GM21381 (cell line): ENCODE results near the gene VPS37B.

Experiments
- ATAC-seq: cut with Tn5 transposase; IDR thresholded peaks from one replicate; pipeline ENCODE4 v1.9.1; 2021; ENCODE audit warnings: mild to moderate bottlenecking, moderate library complexity; ENCODE audit not compliant: unreplicated experiment

VPS37B gene

DNA sequence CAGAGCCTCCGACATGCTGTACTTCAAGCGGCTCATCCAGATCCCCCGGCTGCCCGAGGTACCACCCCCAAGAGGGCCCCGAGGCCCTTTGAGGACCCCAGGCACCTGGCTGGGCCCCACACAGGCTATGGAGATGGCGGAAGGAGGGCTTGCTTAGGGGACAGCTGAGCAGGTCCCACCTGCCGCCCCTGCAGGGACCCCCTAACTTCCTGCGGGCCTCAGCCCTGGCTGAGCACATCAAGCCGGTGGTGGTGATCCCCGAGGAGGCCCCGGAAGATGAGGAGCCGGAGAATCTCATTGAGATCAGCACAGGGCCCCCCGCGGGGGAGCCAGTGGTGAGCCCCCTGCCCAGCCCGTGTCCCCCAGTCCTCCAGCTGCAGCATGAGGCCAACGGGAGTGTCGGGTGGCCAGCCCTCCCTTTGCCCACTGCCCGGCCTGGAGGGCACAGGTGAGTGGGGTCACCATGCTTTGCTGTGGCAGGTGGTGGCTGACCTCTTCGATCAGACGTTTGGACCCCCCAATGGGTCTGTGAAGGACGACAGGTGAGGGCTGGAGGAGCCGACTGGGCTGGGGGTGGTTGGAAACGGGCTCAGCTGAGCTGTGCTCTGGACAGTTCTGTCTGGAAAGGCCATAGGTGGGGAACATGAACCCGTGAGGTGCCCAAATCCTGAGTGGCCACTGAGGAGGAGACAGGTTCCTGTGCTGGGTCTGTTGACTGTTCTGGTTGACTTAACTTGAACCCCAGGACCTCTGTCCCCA lies 40.7 kb downstream of the VPS37B start:
- ATAC-seq, result no peak

DNA sequence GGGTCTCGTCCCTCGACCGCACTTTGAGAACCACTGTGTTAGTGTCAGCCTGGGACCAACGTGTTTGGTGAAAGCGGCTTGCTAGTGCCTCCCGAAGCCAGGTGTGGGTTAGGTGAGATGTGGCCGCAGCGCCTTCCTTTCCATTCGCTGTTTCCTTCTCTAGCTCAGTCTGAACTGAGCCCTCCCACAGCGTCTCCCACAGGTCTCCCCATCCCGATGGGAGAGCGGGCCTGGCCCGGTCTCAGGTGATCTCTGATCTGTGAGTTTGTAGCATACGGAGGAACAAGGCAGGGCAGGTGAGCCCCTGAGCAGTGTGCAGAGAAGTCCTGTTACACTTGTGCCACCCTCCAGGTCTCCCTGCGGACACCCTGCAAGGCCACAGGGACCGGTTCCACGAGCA lies 41.4 kb downstream of the VPS37B start:
- no peak for ATAC-seq

DNA sequence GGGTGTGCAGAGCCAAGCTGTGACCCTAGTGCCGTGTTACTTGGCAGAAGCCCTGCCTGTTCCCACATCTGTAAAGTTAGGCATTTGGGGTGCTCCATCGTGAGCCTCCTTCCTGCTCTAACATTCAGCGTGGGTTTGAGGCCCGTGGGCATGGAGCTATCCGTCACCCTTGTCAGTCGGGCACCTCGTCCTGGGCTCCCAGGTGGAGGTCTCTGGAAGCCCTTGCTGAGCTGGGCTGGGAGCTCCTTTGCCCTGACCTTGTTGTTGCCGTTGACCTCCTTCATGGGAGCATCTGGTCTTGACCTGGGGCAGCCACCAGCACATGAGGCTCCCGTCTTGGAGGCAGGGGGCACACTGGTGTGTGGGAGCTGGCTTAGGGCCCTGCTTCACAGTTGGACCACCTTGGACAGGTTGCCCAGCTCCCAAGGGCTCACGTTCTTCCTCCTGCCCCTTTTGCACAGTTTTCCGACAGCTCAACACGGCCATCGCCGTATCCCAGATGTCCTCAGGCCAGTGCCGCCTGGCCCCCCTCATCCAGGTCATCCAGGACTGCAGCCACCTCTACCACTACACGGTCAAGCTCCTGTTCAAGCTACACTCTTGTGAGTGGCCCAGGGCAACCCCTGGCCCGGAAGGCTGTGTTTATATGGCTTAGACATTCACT lies 42.2 kb downstream of the VPS37B start:
- ATAC-seq, result no peak

DNA sequence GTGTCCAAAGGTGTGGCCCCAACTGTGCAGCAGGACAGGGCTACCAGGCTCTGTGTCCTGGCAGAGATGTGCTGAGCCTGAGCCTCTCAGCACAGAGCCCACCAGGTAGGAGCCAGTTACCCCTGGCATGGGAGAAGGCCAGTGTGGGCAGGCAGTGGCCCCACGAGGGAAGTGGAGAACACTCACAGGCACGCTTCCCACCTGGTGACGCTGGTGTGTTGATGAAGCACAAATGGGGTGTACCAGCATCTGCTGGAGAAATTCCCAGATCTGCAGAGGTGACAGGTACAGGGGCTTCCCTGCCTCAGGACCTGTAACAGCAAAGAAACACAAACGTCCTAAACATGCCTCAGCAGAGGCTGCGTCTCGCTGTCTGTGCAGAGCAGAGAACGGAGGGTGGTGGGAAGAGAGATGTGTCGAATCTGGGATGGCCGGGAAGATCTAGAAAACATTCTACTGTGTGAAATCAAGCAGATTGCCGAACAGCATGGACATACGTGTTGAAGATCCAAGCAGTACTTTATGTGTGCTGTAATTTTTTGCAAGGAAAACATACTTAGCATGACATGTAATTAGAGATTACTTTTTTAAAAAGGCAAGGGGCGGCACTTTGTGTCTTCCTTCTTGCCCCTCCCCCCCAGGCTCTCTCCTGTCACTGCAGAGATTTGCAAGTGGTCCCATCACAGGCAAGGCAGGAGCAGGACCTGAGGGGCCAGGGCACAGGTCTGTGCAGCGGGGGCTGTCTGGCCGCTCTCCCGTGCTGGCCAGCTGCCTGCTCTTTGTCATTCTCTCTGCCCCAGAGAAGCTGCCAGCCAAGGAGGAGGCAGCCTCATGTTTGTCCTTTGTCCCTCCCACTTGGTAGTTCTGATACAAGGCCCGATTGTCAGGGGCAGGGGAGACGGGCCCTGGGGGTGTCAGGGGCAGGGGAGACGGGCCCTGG lies 43.3 kb downstream of the VPS37B start:
- no peak for ATAC-seq

DNA sequence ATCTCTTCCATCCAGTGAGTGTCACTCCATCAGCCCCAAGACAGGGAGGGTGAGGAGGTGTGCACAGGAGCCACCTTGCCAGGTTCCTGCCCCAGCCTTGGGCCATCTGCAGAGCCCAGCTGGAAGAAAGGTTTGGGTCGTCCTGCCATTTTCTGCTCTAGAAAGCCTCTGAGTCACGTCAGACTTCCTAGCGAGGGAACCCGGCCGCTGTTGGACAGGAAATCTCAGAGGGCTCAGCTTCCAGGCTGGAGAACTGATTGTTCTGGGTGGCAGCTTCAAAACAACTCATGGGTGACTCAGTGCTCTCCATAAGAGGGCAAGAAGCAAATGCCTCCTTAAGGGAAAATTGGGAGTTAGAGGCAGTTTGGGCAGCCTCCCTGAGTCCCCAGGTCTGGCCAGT lies 44.1 kb downstream of the VPS37B start:
- no peak for ATAC-seq

DNA sequence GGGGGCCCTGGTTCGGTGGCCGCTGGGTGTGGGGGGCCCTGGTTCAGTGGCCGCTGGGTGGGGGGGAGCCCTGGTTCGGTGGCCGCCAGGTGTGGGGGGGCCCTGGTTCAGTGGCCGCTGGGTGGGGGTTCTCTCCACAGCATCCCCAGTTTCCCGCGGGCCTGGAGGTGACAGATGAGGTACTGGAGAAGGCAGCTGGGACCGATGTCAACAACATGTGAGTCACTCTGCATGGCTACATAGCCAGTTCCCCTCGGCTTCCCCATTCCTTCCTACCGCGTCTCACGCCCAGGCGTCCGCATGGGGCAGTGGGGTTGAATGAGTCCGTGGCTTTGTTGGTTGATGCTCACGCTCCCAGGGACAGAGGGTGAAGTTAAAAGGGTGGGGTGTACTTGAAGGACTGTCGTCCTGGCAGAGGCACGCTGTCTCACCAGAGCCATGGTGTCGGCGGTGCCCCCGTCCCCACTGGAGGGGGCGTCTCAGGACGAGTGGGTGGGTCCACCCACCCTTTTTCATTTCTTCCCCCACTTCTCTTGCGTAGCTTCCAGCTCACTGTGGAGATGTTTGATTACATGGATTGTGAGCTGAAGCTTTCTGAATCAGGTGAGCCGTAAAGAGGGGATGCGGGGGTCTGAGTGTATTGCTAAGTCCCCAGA lies 45.1 kb downstream of the VPS37B start:
- no peak for ATAC-seq

DNA sequence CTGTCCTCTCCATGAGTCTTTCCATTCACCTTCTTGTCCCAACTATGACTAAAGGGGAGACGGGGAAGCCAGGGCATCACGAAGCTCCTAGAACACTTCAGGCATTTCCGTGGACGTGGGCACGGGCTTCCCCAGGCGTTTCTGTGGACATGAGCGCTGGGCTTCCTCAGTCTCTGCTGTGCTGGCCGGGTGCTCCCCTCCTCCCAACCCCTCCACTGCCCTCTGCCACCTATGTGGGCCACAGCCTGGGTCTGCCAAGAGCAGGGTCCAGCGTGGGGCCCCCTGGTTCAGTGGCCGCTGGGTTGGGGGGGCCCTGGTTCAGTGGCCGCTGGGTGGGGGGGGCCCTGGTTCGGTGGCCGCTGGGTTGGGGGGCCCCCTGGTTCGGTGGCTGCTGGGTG lies 45.9 kb downstream of the VPS37B start:
- no peak for ATAC-seq

DNA sequence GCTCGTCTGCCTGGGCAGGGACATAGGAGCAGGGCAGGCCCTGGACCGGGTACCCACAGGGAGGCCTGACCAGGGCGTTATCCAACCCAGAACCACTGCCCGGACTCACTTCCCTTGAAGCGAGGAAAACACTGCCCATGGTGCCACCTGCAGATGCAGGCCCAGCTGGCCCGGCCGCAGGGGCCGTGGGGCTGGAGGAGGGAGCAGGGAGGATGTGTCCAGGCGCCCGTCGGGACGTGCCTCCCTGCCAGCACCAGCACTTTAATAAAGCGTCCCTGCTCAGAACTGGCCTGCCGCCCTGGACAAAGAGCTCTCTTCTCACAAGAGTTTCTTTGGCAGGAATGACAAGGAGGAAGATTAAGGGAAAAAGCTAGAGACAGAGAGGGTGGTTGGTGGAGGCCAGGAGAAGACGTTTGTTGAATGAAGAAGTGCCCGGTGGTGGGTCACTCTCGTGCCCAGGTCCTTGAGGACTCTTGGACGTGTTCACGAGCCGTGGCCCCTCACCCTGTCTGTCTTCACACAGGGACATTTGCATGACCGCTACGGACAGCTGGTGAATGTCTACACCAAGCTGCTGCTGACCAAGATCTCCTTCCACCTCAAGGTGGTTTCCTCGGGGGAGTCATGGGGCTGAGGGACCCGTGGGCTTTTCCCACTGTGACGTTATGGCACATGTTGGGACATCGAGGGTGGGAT lies 46.4 kb downstream of the VPS37B start:
- ATAC-seq, result no peak

DNA sequence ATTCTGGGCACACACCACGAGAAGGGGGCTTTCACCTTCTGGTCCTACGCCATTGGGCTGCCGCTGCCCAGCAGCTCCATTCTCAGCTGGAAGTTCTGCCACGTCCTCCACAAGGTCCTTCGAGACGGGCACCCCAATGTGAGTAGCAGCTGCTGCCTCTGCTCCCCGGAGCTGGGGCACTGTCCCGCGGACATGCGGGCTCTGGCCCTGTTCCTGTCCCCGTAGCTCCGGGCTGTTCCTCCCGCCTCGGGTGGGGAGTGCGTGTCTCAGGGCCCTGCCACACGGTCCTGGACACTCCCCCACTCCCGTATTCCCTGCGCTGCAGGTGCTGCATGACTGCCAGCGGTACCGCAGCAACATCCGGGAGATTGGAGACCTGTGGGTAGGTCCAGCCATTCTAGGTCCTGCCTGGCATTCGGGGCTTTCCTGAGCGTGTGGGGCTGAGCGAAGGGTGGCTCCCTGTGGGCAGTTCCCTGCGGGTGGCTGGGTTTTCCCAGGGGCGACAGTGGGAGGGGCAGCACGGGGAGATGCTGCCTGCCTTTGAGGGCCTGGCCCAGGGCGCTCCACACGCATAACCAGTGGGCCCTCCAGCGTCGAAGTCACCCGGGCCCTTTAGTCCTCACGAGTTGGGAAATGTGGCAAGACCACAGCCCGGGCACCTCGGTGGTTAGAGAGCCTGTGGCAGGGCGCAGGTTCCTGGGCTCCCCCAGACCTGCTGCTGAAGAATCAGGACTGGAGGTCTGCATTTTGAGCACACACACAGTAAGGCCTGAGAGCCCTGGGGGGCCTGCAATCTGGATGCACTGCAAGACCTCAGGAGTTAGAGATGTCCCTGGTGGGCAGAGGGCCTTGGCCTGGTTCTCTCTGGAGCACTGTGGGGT lies 47.2 kb downstream of the VPS37B start:
- no peak for ATAC-seq

DNA sequence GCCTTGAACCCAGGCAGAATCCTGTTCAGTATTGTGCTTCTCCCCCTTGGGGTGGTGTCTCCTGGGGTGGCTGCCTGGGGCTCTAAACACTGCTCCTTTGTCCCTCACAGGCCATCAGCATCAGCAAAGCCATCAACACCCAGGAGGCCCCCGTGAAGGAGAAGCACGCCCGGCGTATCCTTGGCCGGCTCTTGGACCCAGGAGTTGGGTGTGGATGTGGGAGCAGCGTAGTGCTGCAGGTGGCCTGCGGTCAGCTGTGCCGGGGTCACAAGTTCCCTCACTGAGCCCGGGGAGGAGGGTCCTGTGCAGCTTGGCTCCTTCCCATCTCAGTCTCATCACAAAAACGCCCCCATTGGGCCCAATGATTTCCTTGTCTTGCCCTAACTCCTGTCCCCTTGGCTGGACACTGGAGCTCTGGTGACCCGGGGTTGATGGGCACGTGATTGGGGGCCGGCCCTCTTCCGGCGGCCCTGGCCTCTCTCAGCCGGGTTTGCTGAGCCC lies 48.0 kb downstream of the VPS37B start:
- no peak for ATAC-seq

DNA sequence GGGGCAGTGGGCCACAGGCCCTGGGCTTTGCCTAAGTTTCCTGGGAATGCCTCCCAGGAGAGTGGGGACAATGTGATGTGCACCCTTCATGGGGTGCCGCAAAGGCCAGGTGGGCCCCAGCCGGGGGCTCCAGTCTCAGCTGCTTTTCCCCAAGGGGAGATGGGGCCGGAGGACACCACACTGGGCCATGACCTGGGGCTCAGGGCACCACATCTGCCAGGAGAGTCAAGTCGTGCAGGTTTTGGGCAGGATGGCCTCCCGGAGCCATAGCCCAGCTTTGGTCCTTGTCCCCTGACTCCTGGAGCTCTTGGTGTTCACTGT lies 48.4 kb downstream of the VPS37B start:
- ATAC-seq, result no peak

DNA sequence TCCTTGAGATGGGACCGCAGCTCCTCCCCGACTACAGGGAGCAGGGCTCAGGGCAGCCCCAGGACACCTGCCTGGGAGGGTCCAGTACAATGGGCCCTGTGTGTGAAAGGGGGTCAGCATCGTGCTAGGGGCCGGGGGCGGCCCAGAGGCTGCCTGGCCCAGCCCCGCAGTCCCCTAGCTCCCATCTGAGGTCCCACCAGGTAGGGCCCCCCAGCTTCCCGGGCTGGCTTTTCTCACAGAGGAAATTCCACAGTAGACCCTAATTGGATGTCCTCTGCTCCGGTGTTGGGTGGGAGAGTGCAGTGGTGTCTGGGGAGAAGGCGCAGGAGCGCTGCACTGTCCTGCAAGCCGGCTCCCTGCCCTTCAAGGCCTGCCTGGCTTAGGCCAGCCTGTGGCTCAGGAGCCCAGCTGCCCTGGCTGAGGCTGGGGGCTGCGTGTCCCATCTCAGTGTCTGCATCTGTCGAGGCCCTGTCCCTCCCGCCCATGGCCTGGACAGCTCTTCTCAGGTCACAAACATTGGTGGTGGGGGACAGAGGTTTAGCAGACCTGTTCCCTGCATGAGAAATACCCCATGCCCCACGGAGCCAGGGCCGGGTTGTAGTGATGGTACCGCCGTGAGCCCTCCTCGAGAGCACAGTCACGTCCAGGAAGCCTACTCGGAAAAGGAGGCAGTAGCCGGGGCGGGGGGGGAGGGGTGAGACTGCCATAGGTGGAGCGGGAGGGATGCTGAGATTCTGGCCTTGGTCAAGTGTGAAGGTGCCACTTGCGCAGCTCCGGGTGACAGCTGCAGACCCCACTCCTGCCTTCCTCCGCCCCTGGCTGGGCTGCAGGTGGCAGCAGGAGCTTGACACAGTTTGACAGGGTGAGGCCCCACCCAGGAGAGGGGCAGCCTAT lies 49.1 kb downstream of the VPS37B start:
- no peak for ATAC-seq

DNA sequence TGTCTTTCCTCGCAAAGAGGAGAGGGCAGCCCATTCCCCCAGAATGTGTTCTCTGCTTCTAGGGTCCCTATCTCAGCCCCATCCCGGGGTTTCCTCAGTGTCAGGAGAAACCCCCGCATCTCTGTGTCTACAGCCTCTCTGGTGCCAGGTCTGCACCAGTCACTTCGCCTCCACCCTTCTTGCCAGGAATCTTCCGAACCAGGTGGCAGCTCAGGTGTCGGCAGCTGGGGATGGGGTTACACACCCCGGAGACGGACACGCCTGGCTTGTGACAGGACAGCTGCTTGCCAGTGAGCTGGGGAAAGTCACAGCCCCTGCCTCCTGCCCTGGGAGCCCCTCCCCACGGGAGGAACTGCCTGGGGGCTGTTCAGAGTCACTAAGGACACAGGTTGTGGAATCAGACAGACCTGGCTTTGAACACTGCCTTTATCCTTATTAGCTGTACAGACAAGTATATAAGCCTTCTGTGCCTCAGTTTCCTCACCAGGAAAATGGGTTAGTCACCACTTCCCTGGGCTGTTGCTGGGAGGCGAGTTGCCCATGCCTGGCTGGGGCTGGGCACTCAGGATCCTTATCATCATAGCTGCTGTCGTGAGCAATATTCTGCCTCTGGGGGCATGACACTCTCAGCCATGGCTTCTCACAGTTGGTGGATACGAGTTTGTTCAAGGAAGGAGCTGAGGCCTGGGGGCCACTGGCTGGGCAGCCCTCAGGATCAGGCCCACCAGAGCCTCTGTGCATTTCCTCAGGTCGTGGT lies 49.9 kb downstream of the VPS37B start:
- no peak for ATAC-seq

DNA sequence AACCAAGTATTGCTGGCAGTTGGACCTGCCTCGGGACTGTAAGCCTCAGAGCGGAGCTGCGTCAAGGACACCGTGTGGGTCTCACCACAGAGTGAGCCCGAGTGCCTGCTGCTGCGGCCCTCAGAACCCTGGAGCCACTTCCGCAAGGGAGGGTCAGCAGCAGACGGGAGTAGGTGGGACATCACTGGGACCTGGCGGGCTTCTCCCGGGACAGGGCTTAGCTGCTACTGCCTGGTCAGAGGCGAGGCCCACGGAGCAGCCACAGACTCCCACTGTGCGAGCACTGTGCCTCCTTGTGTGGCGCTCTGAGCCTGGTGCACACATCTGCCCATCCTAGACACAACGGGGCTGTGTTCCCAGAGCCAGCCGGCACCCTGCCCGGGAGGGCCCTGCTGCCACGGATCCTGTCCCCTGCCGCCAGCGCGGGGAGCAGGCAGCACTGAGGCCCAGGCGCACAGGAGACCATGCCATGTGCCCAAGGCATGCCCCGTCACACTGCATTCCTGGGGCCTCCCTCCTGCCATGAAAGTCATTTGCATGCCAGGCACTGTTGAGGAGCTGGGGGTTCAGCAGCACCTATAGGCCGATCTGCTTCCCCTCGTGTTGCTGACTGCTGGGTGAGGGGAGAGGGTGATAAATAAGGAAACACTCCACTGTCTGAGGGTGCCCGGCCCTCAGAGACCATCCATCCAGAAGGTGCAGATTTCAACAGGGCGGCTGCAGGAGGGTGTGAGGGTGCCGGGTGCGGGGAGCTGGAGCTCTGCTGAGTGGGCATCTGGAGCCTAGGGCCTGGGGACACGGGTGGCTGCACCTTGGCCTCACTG lies 50.7 kb downstream of the VPS37B start:
- ATAC-seq, result no peak

DNA sequence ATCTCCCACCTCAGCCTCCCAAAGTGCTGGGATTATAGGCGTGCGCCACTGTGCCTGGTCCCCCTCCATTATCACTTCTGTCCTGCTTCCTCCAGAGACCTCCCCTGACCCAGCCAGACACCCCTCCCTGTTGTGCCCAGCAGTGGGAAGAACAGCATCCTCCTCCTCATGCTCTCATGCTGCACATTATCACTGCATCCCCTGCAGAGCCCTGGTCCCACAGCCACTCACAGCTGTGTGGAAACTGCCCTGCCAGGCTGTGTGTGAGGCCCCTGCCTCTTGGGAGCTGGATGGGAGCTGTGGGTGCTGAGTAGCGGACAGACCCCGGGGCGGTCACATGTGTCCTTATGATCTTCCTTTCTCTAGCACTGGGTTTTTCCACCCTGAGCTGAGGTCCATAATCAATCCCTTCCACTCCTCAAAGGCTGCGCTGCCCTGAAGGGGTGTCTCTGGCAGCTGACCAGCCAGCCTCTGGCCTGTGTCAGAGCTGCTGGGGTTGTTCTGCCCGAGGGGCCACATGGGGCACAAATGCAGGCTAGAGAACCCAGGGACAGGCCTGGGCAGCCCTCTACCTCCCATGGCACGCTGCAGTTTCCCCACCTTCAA lies 51.5 kb downstream of the VPS37B start:
- no peak for ATAC-seq

DNA sequence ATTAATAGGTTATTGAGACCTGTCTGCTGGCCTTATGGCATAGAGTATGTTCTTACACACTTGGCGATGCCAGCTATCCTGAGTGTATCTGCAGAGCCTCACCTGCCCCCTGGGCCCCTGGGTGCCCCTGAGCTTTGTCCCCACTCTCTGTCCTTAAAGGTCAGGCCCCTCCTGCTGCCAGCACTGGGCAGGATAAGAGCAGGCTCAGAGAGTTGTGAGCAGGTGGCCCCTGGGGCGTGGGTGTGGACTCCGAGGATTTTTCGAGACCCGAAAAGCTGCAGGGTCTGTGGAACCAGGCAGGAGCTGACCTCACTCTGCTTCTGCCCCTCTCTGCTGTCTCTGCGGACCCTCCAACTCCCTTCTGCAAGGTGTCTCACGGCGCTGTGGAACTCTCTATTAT lies 52.5 kb downstream of the VPS37B start:
- ATAC-seq, result no peak
